Endothelial cell of umbilical vein (primary cell): ENCODE results near the gene CPLANE2. TPM values are rescaled to one million over a fixed set of nuclear protein-coding genes. Genes with fewer than 3 reads are reported as not detected.
A peak's percentile ranks its signal among the peaks of the same experiment; 100 is the strongest.

Experiments used
- BruUV-seq: library from RNA; stranded (reverse); fragments of 400-500 nt; replicated peaks from 2 replicates; lab custom pipeline; 2021; lab: Mats Ljungman, UMichigan
- CTCF ChIA-PET: fragments of 300-600, 350-600 bp; sonication (Branson Sonifier 250); formaldehyde crosslinking; loops from one replicate; lab custom pipeline; 2021; ENCODE audit warnings: antibody characterized with exemption, inconsistent platforms; lab: Charles Lee
- POLR2A ChIA-PET: fragments of 300-600, 350-600 bp; sonication (Branson Sonifier 250); formaldehyde crosslinking; loops from one replicate; lab custom pipeline; 2021; ENCODE audit warnings: antibody characterized with exemption, inconsistent platforms; lab: Charles Lee
- DNase-seq: peaks from one replicate; pipeline ENCODE4 v3.0.0-alpha.2; 2011; ENCODE audit warnings: low read depth, low spot score
- FAIRE-seq: peaks from 2 replicates; lab custom pipeline; 2011; peaks lifted over from hg19 to GRCh38; lab: Jason Lieb, UNC
- H2AFZ ChIP-seq: 2 replicates; pipeline ENCODE4 v1.6.0; 2012; ENCODE audit warnings: low read depth, low read length, control low read depth, inconsistent platforms
- H3K27ac ChIP-seq: 2 replicates; pipeline ENCODE4 v1.5.1; 2011; ENCODE audit warnings: low read depth, mild to moderate bottlenecking, control low read depth, low read length, moderate library complexity; ENCODE audit not compliant: insufficient read depth
- H3K27me3 ChIP-seq, 2 experiments: 2 replicates each; pipeline versions ENCODE4 v1.6.0 to v1.6.1; 2011; ENCODE audit warnings: low read length in 2 of 2, mixed read lengths in 1 of 2; ENCODE audit not compliant: control insufficient read depth in 2 of 2, insufficient read depth in 2 of 2
- H3K36me3 ChIP-seq, 2 experiments: 2 replicates in 1 of 2; 3 replicates in 1 of 2; pipeline ENCODE4 v1.5.1; 2011; ENCODE audit warnings: low read length in 2 of 2, mild to moderate bottlenecking in 1 of 2, moderate library complexity in 1 of 2; ENCODE audit not compliant: control insufficient read depth in 2 of 2, insufficient read depth in 2 of 2; ENCODE audit errors: extremely low read depth in 1 of 2
- H3K4me1 ChIP-seq: 3 replicates; pipeline ENCODE4 v1.5.1; 2011; ENCODE audit warnings: mild to moderate bottlenecking, low read length; ENCODE audit not compliant: control insufficient read depth, insufficient read depth; ENCODE audit errors: extremely low read depth
- H3K4me2 ChIP-seq: 2 replicates; pipeline ENCODE4 v1.6.1; 2011; ENCODE audit warnings: low read length, control low read depth, mixed read lengths; ENCODE audit not compliant: insufficient read depth
- H3K4me3 ChIP-seq, 3 experiments: fragments of 200-600 bp in 1 of 3; sonication (generic), shearing (Covaris generic) in 1 of 3; replicated peaks in 1 of 3; 2 replicates each; pipeline ENCODE4 v1.5.1; 2011 to 2016; ENCODE audit warnings: control low read depth in 3 of 3, low read length in 3 of 3, mild to moderate bottlenecking in 2 of 3, inconsistent platforms in 1 of 3, low read depth in 1 of 3, moderate library complexity in 1 of 3; ENCODE audit not compliant: insufficient read depth in 1 of 3
- H3K79me2 ChIP-seq: 2 replicates; pipeline ENCODE4 v1.6.0; 2012; ENCODE audit warnings: low read length, inconsistent platforms; ENCODE audit not compliant: control insufficient read depth, insufficient read depth
- H3K9ac ChIP-seq: replicated peaks from 2 replicates; pipeline ENCODE3; 2011; ENCODE audit warnings: low read length, control low read depth; ENCODE audit not compliant: insufficient read depth; ENCODE audit errors: extremely low read depth
- H3K9me1 ChIP-seq: replicated peaks from 3 replicates; pipeline ENCODE4 v1.6.0; 2011; ENCODE audit warnings: mild to moderate bottlenecking, low read length; ENCODE audit not compliant: control insufficient read depth, insufficient read depth; ENCODE audit errors: extremely low read depth
- H3K9me3 ChIP-seq: replicated peaks from 2 replicates; pipeline ENCODE4 v1.5.1; 2012; ENCODE audit warnings: low read length, inconsistent platforms; ENCODE audit not compliant: control insufficient read depth, insufficient read depth
- H4K20me1 ChIP-seq: replicated peaks from 2 replicates; pipeline ENCODE3; 2011; ENCODE audit warnings: mild to moderate bottlenecking, low read length; ENCODE audit not compliant: control insufficient read depth, insufficient read depth; ENCODE audit errors: extremely low read depth
- FOS ChIP-seq: IDR thresholded peaks from 2 replicates; pipeline ENCODE4 v1.6.1; 2011; ENCODE audit warnings: mild to moderate bottlenecking, low read length, moderate library complexity, borderline replicate concordance; ENCODE audit not compliant: insufficient read depth
- GATA2 ChIP-seq: IDR thresholded peaks from 2 replicates; pipeline ENCODE4 v1.7.0; 2011; ENCODE audit warnings: low read depth, mild to moderate bottlenecking, moderate library complexity, mixed read lengths, low read length; ENCODE audit not compliant: insufficient read length, insufficient read depth
- JUN ChIP-seq: IDR thresholded peaks from 2 replicates; pipeline ENCODE4 v1.6.1; 2011; ENCODE audit warnings: borderline replicate concordance, low read depth; ENCODE audit not compliant: insufficient read length, insufficient read depth
- MYC ChIP-seq: IDR thresholded peaks from one replicate; pipeline ENCODE4 v1.6.1; 2011; ENCODE audit warnings: mild to moderate bottlenecking, low read depth, low read length
- POLR2A ChIP-seq: IDR thresholded peaks from 2 replicates; pipeline ENCODE4 v1.6.1; 2012; ENCODE audit warnings: low read depth, mild to moderate bottlenecking, control low read depth, low read length
- POLR2AphosphoS5 ChIP-seq: IDR thresholded peaks from 2 replicates; pipeline ENCODE4 v1.6.1; 2012; ENCODE audit warnings: low read depth, mild to moderate bottlenecking, control low read depth, low read length, moderate library complexity; ENCODE audit not compliant: insufficient read depth
- dilution Hi-C: fragments of 300-500 bp; cut with MboI; formaldehyde crosslinking; loops from one replicate; pipeline ENCODE4 v1.15.0; 2019; ENCODE audit warnings: low sequenced_read_pairs; ENCODE audit not compliant: extremely low pct_ligation_motif_present
- intact Hi-C: fragments of 100-400 bp; cut with micrococcal nuclease; formaldehyde crosslinking; loops from one replicate; pipeline ENCODE4 v1.10.0; 2022
- polyA plus RNA-seq, 4 experiments: library from polyadenylated mRNA; depleted of rRNA in 3 of 4; stranded (reverse) in 3 of 4; unstranded in 1 of 4; fragments of >200 nt; gene quantifications; 2 replicates each; pipeline versions ENCODE4 v1.2.1 to v1.2.3, GENCODE V29; 2011 to 2012; ENCODE audit warnings: missing spikeins in 1 of 4
- total RNA-seq: library from RNA; stranded (reverse); gene quantifications from 2 replicates; pipeline ENCODE4 v1.2.3, GENCODE V29; 2021

Gene CPLANE2
- total and polyA plus RNA-seq, 2 donors (not counting 3 experiments of a cell fraction or from before 2014, with no cell fraction given) = 3.9 to 4.6 TPM

DNA sequence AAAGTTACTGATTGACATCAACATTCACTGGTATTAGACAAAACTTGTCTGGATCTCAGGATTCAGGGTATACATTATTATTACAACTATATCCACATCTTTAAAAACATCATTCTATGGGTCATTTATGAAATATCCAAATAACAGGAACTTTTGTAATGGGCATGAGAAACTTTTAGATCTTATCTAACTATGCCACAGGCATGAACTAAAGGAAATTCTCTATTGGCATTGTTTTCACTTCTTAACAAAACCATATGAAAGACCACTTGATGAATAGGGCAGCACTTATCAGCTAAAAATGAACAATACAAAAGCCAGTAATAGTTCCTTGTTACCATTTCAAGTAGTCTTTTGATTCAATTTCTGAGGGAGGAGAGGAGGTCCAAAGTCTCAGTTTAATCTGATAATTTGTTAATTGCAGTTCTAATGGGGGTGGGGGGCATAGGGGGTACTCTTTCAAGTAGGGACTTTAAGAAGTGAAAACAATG lies 30.8 kb upstream of the CPLANE2 start:
- Histone ChIP-seq H3K36me3 (no peaks in the 10 kb centered on the region), H3K9ac (no peak overlapping the region), H3K27ac (no peak overlapping the region), H3K4me1 (peaks cover 27% of the 10 kb centered on the region), H2AFZ (no peak overlapping the region), H3K79me2 (no peaks in the 10 kb centered on the region), H4K20me1 (peaks cover 2% of the 10 kb centered on the region), H3K4me2 (peak overlapping the region; percentile 10), H3K9me1 (no peaks in the 10 kb centered on the region), H3K9me3 (no peaks in the 10 kb centered on the region), H3K4me3 (no peak overlapping the region), H3K27me3 (no peaks in the 10 kb centered on the region)
- dilution Hi-C loops (no loop called here), intact Hi-C loops (loop anchor here (2.0 to 5.0 kb wide), 2 partner anchors 19 to 85 kb away; partner anchors contain the start of gene FBXO42)
- ChIA-PET CTCF (interaction anchor here (1.0 to 1.7 kb wide), 2 partner anchors 95 to 195 kb away, joined by 3 to 4 read pairs; partner anchors contain the start of gene FAM131C), POLR2A (no interaction called here)
- FAIRE-seq (peak; percentile 76), DNase-seq (peak; percentile 83)
- BruUV-seq = no TSS peak
- peak; percentile 36 for TF ChIP-seq JUN
- TF ChIP-seq MYC = no peak
- TF ChIP-seq GATA2 = peak; percentile 72
- TF ChIP-seq FOS = no peak

DNA sequence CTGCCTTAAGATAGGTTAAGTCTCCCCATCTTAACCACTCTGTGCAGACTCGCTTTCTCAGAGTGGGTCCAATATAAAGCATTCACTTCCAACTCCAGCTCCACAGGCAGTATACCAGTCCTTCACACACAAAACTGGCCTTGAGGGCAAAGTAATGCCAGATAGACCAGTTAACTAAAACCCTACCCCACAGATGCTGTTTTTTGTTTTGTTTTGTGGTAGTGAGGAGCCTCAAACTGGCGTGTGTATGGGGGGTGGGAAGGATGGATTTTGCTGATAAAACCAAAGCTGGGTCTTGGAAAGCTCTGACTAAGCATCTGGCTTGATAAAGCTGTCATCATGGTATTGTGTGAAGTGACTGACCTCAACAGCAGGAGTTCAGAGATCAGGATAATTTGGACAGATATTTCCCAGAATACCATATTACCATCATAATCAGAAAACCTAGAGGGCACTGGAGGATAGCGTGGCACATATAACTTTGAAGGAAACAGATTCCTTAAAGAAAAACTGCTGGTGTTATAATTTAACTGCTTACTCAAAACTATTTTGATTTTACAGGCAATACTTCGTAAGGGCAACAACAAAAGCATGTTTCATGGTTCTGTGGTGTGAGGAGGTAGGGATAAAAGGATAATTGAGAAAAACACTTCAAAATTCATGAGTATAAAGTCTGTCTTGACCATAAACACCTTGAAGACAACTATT lies 29.6 kb upstream of the CPLANE2 start:
- no peak overlapping the region for H3K9ac ChIP-seq
- peaks cover 27% of the 10 kb centered on the region for H3K4me1 ChIP-seq
- FAIRE-seq (peak; percentile 92), DNase-seq (peak; percentile 96)
- ChIA-PET POLR2A (no interaction called here), CTCF (interaction anchor here (1.1 to 2.1 kb wide), 4 partner anchors 9 to 96 kb away, joined by 3 to 11 read pairs (median 4); no protein-coding TSS in a partner anchor)
- no peaks in the 10 kb centered on the region for H3K79me2 ChIP-seq
- peak overlapping the region; percentile 9 for H3K4me2 ChIP-seq
- no peak for TF ChIP-seq POLR2A
- TF ChIP-seq GATA2 = peak; percentile 85
- peak; percentile 47 for TF ChIP-seq POLR2AphosphoS5
- peak; percentile 36 for TF ChIP-seq FOS
- TF ChIP-seq MYC = no peak
- peak; percentile 63 for TF ChIP-seq JUN
- no peaks in the 10 kb centered on the region for H3K9me1 ChIP-seq
- H2AFZ ChIP-seq = no peak overlapping the region
- H3K4me3 ChIP-seq = no peak overlapping the region
- no TSS peak for BruUV-seq
- dilution Hi-C loops = no loop called here
- peak overlapping the region; percentile 30 for H3K27ac ChIP-seq
- H3K36me3 ChIP-seq = no peaks in the 10 kb centered on the region
- no peaks in the 10 kb centered on the region for H3K27me3 ChIP-seq
- intact Hi-C loops = loop anchor here (2.0 to 5.0 kb wide), 2 partner anchors 18 to 86 kb away; partner anchors contain the start of gene FBXO42
- H3K9me3 ChIP-seq = no peaks in the 10 kb centered on the region
- H4K20me1 ChIP-seq = peaks cover 2% of the 10 kb centered on the region
